Muscle of leg (tissue), 11 donors: ENCODE results near the gene ARSG. TPM values are rescaled to one million over a fixed set of nuclear protein-coding genes. Genes with fewer than 3 reads are reported as not detected.

Experiments used
- DNase-seq: peaks from one replicate; pipeline ENCODE4 v3.0.0; 2013
- H3K27ac ChIP-seq: one replicate; pipeline ENCODE4 v1.5.1; 2013; ENCODE audit warnings: mild to moderate bottlenecking, low read length, control low read depth
- H3K27me3 ChIP-seq: one replicate; pipeline ENCODE4 v1.6.1; 2013; ENCODE audit warnings: low read length; ENCODE audit not compliant: control insufficient read depth, insufficient read depth
- H3K36me3 ChIP-seq: one replicate; pipeline ENCODE4 v1.6.1; 2013; ENCODE audit warnings: low read length; ENCODE audit not compliant: control insufficient read depth, insufficient read depth
- H3K4me1 ChIP-seq: one replicate; pipeline ENCODE4 v1.6.1; 2013; ENCODE audit warnings: low read length; ENCODE audit not compliant: control insufficient read depth, insufficient read depth
- H3K4me3 ChIP-seq: one replicate; pipeline ENCODE4 v1.5.1; 2013; ENCODE audit warnings: low read length, control low read depth
- H3K9me3 ChIP-seq: replicated peaks from 2 replicates; pipeline ENCODE4 v1.6.1; 2013; ENCODE audit warnings: low read depth, low read length; ENCODE audit not compliant: control insufficient read depth
- WGBS: methylation state at CpG from one replicate; pipeline ENCODE4 v1.1.5; 2013; ENCODE audit warnings: missing lambda C conversion rate; ENCODE audit not compliant: insufficient coverage; 5-methylcytosine and 5-hydroxymethylcytosine counted together
- polyA plus RNA-seq, 8 donors: library from polyadenylated mRNA; unstranded; fragments of 120-200 nt; gene quantifications; one replicate each; pipeline versions ENCODE4 v1.2.1 to v1.2.3, GENCODE V29; 2013; ENCODE audit warnings: inconsistent platforms in 1 of 8, low replicate concordance in 1 of 8; ENCODE audit not compliant: insufficient read length in 8 of 8, insufficient read depth in 1 of 8
- total RNA-seq: library from RNA; stranded (reverse); fragments of 120-200 nt; gene quantifications from one replicate; pipeline ENCODE4 v1.2.4, GENCODE V29; 2013

ARSG gene
- total and polyA plus RNA-seq, 9 donors, result 2.2 to 3.7 (median 2.9) TPM

DNA sequence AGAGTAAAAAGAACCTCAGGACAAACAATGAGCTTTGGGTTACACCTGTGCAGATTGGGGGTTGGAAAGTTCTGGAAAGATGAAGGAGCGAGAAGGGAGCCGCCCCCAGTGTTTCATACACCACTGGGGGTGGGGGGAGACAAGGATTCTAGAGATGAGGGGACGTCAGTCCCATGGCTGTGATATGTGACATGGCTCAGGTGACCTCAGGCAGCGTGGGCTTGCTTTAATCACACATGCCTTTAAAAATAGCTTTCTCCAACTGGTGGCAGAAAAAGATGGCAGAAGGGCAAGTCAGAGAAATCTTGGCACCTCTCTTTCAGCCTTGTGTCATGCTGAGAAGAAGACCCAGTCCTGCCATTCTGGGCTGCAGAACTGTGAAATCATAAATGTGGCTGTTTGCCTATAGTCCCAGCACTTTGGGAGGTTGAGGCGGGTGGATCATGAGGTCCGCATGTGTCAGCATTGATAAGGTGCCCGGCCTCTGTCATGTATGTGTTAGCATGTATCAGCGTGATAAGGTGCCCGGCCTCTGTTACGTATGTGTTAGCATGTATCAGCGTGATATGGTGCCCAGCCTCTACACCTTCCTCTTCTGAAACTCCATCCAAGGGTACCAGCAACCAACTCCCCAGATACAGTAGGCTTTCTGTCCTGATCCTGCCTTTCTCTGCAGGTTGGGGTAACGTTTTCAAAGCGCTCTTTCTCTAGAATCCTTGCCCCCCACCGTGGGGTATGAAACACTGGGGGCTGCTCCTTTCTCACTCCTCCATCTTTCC, 141.0 kb downstream of the ARSG start:
- no peaks in the 10 kb centered on the region for H3K27me3 ChIP-seq
- DNase-seq, result no peak
- H3K27ac ChIP-seq, result no peak overlapping the region
- H3K4me1 ChIP-seq, result peaks cover 10% of the 10 kb centered on the region
- no peak overlapping the region for H3K4me3 ChIP-seq
- H3K9me3 ChIP-seq, result no peaks in the 10 kb centered on the region
- 90% methylated on average over 5 of the region's 14 CpGs for WGBS
- H3K36me3 ChIP-seq, result peaks cover 75% of the 10 kb centered on the region

DNA sequence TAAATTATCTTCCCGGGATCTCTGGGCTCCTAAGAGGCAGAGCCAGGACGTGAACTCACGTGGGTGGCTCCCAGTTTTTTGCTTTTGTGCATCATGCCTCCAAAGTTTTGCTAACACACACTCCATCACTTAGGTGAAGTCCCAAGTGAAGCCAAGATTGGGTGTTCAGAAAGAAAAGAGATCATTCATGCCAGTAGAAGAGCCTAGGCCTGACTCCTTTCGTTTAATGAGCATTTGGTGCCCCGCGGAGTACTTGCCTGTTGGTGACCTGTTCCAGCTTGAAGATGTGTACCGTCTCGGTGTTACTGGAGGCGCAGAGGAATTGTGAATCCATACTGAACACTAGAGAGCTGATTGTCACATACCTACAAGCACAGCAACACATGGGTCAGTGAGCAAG, 141.9 kb downstream of the ARSG start:
- Histone ChIP-seq H3K36me3 (peaks cover 66% of the 10 kb centered on the region), H3K9me3 (no peaks in the 10 kb centered on the region), H3K4me3 (no peak overlapping the region), H3K27me3 (no peaks in the 10 kb centered on the region), H3K27ac (no peak overlapping the region), H3K4me1 (peaks cover 12% of the 10 kb centered on the region)
- WGBS, result 88% methylated on average over 6 of the region's 9 CpGs
- no peak for DNase-seq

DNA sequence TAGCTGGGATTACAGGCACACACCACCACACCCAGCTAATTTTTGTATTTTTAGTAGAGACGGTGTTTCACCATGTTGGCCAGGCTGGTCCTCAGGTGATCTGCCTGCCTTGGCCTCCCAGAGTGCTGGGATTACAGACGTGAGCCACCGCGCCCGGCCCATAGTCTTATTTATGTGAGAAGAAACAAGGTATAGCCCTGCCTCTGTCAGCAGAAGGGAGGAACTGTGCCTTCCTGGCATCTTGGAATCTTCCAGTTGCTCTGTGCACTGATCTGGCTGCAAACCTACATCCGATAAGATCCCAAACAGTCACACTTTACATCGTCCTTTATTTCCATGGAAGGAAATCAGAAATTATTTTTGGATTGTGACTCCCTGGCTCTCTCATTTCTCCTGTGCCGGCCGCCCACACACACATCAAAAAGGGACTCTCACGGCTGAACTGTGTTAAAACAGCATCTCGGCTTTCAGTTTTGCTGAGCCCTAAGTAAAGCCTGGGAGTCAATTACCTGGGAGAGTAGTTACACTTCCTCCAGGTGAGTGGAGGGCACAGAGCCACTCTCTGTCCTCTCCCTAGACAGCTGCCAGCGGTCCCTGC, 142.7 kb downstream of the ARSG start:
- no peak overlapping the region for H3K4me3 ChIP-seq
- WGBS, result 75% methylated on average over 4 of the region's 12 CpGs
- H3K4me1 ChIP-seq, result peaks cover 12% of the 10 kb centered on the region
- no peaks in the 10 kb centered on the region for H3K27me3 ChIP-seq
- H3K27ac ChIP-seq, result no peak overlapping the region
- H3K9me3 ChIP-seq, result no peaks in the 10 kb centered on the region
- peaks cover 58% of the 10 kb centered on the region for H3K36me3 ChIP-seq
- no peak for DNase-seq

DNA sequence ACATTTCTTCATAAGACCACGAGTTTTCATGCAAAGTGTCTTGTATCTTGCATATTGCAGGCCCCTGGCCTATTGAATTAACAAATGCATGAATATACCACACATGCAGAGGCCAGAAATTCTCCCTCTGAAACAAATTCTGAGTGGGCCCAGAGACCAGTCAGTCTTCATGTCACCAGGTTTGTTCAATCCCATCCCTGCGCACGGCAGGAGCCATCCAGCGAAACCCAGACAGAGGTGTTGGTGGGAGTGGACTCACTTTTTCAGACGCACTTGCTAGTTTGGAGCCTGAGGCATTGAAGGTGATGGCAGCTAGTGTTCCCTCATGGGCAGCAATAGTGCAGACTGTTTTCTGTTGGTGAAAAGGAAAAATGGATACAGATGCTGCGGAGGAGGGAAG, 144.1 kb downstream of the ARSG start:
- H3K4me3 ChIP-seq, result no peak overlapping the region
- no peaks in the 10 kb centered on the region for H3K27me3 ChIP-seq

DNA sequence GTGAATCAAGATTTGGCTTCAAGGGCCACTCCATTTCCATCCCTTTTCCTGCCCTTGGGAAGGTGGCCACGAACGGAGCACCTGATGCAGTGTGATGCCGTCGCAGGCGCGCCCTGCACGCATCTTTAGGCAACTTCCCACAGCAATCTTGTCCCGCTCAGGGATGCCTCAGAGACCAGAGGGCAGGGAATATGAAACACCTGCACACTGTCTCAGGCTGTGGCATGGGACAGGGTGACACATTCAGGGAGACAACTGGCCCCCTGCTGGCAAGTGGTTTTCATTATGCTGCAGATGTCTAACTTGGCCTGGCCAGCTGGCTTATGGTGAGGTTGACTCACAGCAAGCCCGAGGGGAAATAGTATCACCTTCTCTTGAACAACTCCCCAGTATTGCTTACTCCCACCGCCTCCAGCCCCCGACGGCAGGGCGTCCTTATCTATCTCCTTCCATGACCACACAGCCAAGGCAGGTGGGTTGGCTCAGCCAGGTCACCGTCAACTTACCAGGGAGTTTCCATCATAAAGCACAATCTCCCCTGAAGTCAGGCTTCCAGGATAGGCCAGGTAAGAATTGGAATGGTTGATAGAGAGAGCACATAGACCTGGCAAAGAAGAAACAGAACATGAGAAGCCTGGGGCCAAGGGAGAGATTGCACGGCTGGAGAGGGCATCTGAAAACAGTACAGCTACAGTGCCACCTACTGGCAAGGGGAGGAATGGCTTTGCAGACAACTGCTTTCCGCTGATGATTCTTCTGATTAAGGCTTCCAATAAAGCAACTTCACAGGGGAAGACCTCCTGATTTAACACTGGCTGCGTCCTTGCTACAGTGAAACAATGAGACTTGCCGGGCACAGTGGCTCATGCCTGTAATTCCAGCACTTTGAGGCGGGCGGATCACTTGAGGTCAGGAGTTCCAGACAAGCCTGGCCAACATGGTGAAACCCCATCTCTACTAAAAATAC, 144.9 kb downstream of the ARSG start:
- 61% methylated on average over 15 of the region's 20 CpGs for WGBS
- Histone ChIP-seq H3K27me3 (no peaks in the 10 kb centered on the region), H3K4me1 (peaks cover 17% of the 10 kb centered on the region), H3K36me3 (peaks cover 45% of the 10 kb centered on the region), H3K27ac (no peak overlapping the region), H3K9me3 (no peaks in the 10 kb centered on the region), H3K4me3 (no peak overlapping the region)
- peak; percentile 79 for DNase-seq

More for the DNA sequence above, 144.1 kb downstream of the ARSG start:
- H3K27ac ChIP-seq, result no peak overlapping the region
- no peak for DNase-seq
- 88% methylated on average over 4 of the region's 6 CpGs for WGBS
- peaks cover 14% of the 10 kb centered on the region for H3K4me1 ChIP-seq
- no peaks in the 10 kb centered on the region for H3K9me3 ChIP-seq
- H3K36me3 ChIP-seq, result peaks cover 53% of the 10 kb centered on the region

DNA sequence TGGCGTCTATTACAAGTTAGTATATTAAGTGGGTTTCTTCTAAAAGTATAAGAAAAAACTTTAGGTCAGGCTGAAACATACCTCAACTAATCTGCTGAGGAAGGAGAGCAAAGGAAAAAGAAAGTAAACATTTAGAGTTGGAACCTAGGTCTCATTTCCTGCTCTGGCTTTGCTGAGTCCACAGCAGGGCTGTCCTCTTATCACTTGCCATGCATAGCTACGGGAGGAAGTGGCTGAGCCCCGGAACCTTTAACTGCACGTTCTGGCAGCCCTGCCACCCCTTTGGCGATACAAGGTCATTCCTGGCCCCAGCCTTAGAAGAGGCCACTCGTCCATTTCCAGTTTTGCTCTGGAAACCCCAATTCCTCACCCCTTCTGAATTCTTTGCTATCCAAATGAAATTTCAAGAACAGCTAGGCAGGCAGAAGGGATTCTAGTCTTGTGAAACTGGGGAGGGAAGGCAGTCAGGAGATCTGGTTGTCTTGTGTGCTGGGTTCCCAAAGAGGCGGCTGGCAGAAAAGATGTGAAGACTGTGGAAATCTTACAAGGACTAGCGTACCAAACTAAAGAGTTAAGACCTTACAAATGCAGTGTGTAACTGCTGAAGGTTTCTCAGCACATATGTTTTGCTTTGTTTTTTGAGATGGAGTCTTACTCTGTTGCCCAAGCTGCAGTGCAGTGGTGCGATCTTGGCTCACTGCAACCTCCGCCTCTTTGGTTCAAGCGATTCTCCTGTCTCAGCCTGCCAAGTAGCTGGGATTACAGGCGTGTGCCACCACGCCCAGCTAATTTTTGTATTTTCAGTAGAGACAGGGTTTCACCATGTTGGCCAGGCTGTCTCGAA, 146.9 kb downstream of the ARSG start:
- H3K9me3 ChIP-seq, result no peaks in the 10 kb centered on the region
- peaks cover 25% of the 10 kb centered on the region for H3K4me1 ChIP-seq
- H3K27me3 ChIP-seq, result no peaks in the 10 kb centered on the region
- DNase-seq, result peak; percentile 48
- H3K27ac ChIP-seq, result peak overlapping the region; percentile 38
- WGBS, result 71% methylated on average over 8 of the region's 14 CpGs
- H3K36me3 ChIP-seq, result peaks cover 33% of the 10 kb centered on the region
- H3K4me3 ChIP-seq, result no peak overlapping the region

DNA sequence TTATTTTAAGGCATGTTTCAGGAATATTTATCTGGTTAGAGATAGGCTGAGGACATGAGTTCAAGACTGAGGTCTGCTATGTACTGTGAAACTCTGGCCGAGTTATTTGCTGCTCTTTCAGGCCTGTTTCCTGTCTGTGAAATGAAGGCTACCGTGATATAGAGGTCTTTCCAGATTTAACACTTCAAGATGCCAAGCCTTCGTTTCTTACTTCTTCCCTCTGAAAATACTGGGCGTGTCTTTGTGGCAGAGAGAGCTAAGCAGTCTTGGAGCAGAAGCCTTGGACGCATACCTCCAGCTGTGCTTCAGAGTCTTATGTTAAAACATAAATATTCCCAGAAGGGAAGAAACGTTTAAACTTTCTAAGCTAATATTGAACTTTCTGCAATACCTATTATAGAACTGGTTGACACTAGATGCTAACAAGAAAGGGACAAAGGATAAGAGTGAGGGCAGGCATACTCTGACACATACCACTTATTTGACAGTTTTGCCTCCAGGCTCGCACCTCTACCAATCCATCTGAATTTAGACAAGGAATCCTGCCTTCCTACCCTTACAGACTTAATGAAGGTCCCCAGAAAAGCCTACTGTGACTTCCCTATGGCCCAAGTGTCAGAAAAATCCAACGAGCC, 148.5 kb downstream of the ARSG start:
- WGBS, result 100% methylated on average over 1 of the region's 8 CpGs
- H3K27ac ChIP-seq, result no peak overlapping the region
- DNase-seq, result no peak
- H3K9me3 ChIP-seq, result no peaks in the 10 kb centered on the region
- no peak overlapping the region for H3K4me3 ChIP-seq
- H3K27me3 ChIP-seq, result no peaks in the 10 kb centered on the region
- peaks cover 25% of the 10 kb centered on the region for H3K36me3 ChIP-seq
- peaks cover 25% of the 10 kb centered on the region for H3K4me1 ChIP-seq

DNA sequence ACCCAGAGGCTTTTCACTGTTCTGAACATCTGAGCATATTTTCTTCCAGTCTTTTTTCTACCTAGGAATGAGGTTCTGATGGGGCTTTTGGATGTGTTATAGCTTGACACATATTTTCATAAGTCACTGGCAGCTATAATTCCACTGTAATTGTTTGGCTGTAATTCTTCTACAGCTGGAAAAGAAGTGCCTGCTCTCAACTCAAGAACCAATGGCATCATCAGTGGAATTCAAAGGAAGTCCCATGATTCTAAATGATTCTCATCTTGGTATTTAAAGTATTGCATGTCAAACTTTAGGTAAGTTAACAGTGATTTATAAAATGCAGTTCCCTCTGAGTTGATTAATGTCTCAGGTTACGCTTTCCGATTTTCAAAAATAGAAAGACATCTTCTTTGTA, 149.2 kb downstream of the ARSG start:
- no peak overlapping the region for H3K27ac ChIP-seq
- H3K4me1 ChIP-seq, result peaks cover 25% of the 10 kb centered on the region
- H3K36me3 ChIP-seq, result peaks cover 25% of the 10 kb centered on the region
- no peaks in the 10 kb centered on the region for H3K9me3 ChIP-seq
- WGBS, result no CpG with 5 or more reads among the region's 2 CpGs
- H3K27me3 ChIP-seq, result no peaks in the 10 kb centered on the region
- no peak for DNase-seq
- no peak overlapping the region for H3K4me3 ChIP-seq

DNA sequence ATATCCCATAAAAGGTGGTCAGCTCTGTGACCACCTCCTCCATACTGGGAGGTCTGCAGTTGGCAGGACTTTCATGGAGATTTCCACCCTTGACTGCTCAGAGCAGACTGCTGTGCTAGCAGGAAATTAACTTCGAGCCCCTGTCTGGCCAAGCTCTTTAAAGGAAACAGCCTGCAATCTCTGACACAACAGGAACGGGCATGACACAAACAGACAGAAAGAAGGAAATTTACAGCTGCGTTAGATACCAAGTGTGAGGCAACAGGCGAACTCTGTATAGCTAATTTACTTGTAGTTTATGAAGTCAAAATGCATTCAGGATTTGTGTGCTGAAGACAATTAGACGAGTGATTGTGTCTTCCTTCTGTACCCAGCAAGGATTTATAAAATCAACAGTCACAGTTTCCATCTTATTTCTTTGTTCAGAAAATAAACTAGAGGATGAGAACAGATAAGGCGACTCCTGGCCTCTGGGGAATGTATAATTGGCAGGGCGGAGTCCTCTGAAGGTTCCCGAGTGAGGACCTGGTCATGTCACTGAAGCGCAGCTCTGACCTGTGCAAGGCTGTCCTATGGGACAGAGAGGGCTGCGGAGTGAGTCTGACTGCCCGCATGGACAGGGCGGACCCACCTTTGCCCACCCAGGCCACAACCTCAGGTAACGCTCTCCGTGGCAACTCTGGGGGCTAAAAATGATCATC, 149.9 kb downstream of the ARSG start:
- DNase-seq, result peak; percentile 64
- Histone ChIP-seq H3K4me1 (peaks cover 19% of the 10 kb centered on the region), H3K36me3 (peaks cover 21% of the 10 kb centered on the region), H3K9me3 (no peaks in the 10 kb centered on the region), H3K27ac (peak overlapping the region; percentile 48), H3K27me3 (no peaks in the 10 kb centered on the region), H3K4me3 (no peak overlapping the region)
- WGBS, result 51% methylated on average over 7 of the region's 14 CpGs
